DND-41 (cell line): ENCODE data around the gene SH3BGRL3.
"Not testable (repeated sequence)": the region's sequence is repeated elsewhere in the genome, so short reads cannot be mapped to it uniquely, and the experiment has no call there.

Experiments used
- ATAC-seq: fragments of 200-7000 bp; cut with Tn5 transposase; 3 replicates; pipeline ENCODE4 v1.9.1; 2021; ENCODE audit warnings: low read depth; ENCODE audit not compliant: insufficient read depth
- DNase-seq: peaks from one replicate; pipeline ENCODE4 v3.0.0-alpha.2; 2020
- H2AFZ ChIP-seq: 2 replicates; pipeline ENCODE4 v1.6.0; 2012; ENCODE audit warnings: low read depth, low read length
- H3K27ac ChIP-seq: 2 replicates; pipeline ENCODE4 v1.5.1; 2012; ENCODE audit warnings: low read length, inconsistent platforms
- H3K27me3 ChIP-seq: fragments of 200-600 bp; sonication (generic); 2 replicates; pipeline ENCODE4 v1.6.0; 2012; ENCODE audit warnings: low read length, mild to moderate bottlenecking, inconsistent platforms; ENCODE audit not compliant: insufficient read depth, poor library complexity
- H3K36me3 ChIP-seq: 2 replicates; pipeline ENCODE4 v1.5.1; 2012; ENCODE audit warnings: low read length, inconsistent platforms; ENCODE audit not compliant: insufficient read depth
- H3K4me1 ChIP-seq: 2 replicates; pipeline ENCODE4 v1.5.1; 2012; ENCODE audit warnings: mild to moderate bottlenecking, low read length; ENCODE audit not compliant: insufficient read depth
- H3K4me2 ChIP-seq: 2 replicates; pipeline ENCODE4 v1.6.0; 2012; ENCODE audit warnings: mild to moderate bottlenecking, moderate library complexity, low read length, inconsistent platforms; ENCODE audit not compliant: insufficient read depth
- H3K4me3 ChIP-seq, 2 experiments: fragments of 200-600 bp in 1 of 2; shearing (Covaris generic) in 1 of 2; 2 replicates each; pipeline ENCODE4 v1.5.1; 2012 to 2016; ENCODE audit warnings: inconsistent platforms in 2 of 2, low read length in 2 of 2, mild to moderate bottlenecking in 2 of 2, low read depth in 1 of 2, moderate library complexity in 1 of 2
- H3K79me2 ChIP-seq: 2 replicates; pipeline ENCODE4 v1.6.0; 2012; ENCODE audit warnings: low read length, inconsistent platforms; ENCODE audit not compliant: insufficient read depth
- H3K9ac ChIP-seq: 2 replicates; pipeline ENCODE4 v1.6.0; 2012; ENCODE audit warnings: low read depth, mild to moderate bottlenecking, inconsistent platforms, low read length, moderate library complexity
- H3K9me3 ChIP-seq: 2 replicates; pipeline ENCODE4 v1.5.1; 2012; ENCODE audit warnings: low read length, moderate library complexity, mild to moderate bottlenecking, inconsistent platforms; ENCODE audit not compliant: insufficient read depth, severe bottlenecking
- H4K20me1 ChIP-seq: 2 replicates; pipeline ENCODE4 v1.6.0; 2012; ENCODE audit warnings: low read length; ENCODE audit not compliant: insufficient read depth
- EZH2 ChIP-seq: IDR thresholded peaks from 3 replicates; pipeline ENCODE4 v1.6.1; 2012; ENCODE audit warnings: borderline replicate concordance, low read depth, mild to moderate bottlenecking, moderate library complexity, low read length, inconsistent platforms; ENCODE audit not compliant: severe bottlenecking
- TF ChIP-seq, protein P1 (sequence below): IDR thresholded peaks from 2 replicates; pipeline ENCODE4 v1.5.1; 2012; ENCODE audit warnings: borderline replicate concordance, low read length, moderate library complexity, mild to moderate bottlenecking; ENCODE audit not compliant: poor library complexity, severe bottlenecking; ENCODE audit errors: extremely low read depth

SH3BGRL3 gene

DNA sequence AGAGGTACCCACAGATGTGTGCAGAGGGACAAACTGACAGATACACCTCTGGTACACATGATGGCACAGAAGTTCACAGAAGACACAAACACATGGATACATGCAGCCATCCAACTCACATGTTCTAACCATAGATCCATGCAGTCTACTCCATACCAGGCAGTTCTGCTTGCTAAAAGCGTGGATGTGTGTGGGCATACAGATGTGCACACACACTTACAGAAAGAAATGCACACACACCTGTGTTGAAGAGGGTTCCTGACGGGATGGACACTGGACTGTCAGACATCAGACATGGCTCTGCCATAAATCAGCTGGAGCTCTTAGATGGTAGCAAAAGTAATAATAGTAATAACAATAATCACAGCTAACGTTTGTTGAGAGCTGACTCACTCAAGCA, 44.7 kb downstream of the SH3BGRL3 start:
- no peak for TF ChIP-seq EZH2
- TF ChIP-seq, protein P1, sequence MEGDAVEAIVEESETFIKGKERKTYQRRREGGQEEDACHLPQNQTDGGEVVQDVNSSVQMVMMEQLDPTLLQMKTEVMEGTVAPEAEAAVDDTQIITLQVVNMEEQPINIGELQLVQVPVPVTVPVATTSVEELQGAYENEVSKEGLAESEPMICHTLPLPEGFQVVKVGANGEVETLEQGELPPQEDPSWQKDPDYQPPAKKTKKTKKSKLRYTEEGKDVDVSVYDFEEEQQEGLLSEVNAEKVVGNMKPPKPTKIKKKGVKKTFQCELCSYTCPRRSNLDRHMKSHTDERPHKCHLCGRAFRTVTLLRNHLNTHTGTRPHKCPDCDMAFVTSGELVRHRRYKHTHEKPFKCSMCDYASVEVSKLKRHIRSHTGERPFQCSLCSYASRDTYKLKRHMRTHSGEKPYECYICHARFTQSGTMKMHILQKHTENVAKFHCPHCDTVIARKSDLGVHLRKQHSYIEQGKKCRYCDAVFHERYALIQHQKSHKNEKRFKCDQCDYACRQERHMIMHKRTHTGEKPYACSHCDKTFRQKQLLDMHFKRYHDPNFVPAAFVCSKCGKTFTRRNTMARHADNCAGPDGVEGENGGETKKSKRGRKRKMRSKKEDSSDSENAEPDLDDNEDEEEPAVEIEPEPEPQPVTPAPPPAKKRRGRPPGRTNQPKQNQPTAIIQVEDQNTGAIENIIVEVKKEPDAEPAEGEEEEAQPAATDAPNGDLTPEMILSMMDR, result no peak
- Histone ChIP-seq H3K79me2 (no peaks in the 10 kb centered on the region), H3K4me2 (no peak overlapping the region), H3K27me3 (no peaks in the 10 kb centered on the region), H4K20me1 (no peaks in the 10 kb centered on the region), H3K4me3 (no peak overlapping the region), H3K36me3 (no peaks in the 10 kb centered on the region), H2AFZ (no peak overlapping the region), H3K9me3 (no peaks in the 10 kb centered on the region), H3K4me1 (peaks cover 31% of the 10 kb centered on the region), H3K27ac (no peak overlapping the region), H3K9ac (no peak overlapping the region)
- DNase-seq (no peak), ATAC-seq (no peak)

DNA sequence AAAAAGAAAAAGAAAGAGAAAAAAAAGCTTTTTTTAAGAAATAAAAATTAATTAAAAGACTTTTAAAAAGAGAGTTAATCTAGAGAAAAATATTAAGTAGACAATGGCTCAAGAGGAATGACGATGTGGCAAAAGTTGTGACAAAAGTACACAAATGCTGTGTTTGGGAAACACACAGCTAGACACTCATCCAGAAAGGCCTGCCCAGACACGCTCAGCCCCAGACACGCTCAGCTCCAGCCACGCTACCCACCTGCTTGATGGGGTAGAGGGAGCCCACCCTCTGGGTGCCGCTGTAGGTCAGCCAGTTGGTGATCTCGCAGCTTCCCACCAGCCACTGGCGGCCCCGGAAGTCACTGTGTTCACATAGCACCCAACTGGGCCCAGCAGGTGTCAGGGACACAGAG, 48.1 kb downstream of the SH3BGRL3 start:
- Histone ChIP-seq H2AFZ (peak overlapping the region; percentile 84), H3K9me3 (no peaks in the 10 kb centered on the region), H3K79me2 (no peaks in the 10 kb centered on the region), H3K4me3 (no peak overlapping the region), H3K27ac (peak overlapping the region; percentile 80), H3K4me2 (peak overlapping the region; percentile 51), H4K20me1 (no peaks in the 10 kb centered on the region), H3K4me1 (peaks cover 25% of the 10 kb centered on the region), H3K9ac (peak overlapping the region; percentile 40), H3K36me3 (no peaks in the 10 kb centered on the region), H3K27me3 (peaks cover 3% of the 10 kb centered on the region)
- TF ChIP-seq, protein P1, result peak; percentile 79
- no peak for TF ChIP-seq EZH2
- ATAC-seq, result peak; percentile 97
- DNase-seq, result peak; percentile 83

DNA sequence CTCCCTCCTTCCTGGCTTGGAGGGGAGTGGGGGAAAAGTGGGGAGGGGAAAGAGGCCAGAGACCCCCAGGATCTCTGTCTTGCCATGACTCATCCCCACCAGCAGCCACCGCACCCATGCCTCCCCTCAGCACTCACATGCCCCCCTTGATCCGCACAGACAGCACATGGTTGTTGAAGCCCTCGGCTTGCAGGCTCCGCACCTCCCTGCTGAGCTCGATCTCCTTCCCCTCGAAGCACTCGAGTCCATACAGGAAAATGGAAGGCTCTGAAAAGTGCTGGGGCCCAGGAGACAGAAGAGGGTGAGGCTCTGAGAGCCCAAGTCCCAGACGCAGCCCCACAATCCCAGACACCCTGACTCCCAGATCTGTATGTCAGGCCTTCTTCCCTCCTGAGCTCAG, 48.7 kb downstream of the SH3BGRL3 start:
- Histone ChIP-seq H3K27ac (peak overlapping the region; percentile 80), H3K4me1 (peaks cover 25% of the 10 kb centered on the region), H3K36me3 (no peaks in the 10 kb centered on the region), H3K4me2 (0 out of 2 replicates have a peak overlapping the region, but pooled peaks have one; percentile 51), H3K4me3 (no peak overlapping the region), H3K9me3 (no peaks in the 10 kb centered on the region), H3K79me2 (no peaks in the 10 kb centered on the region), H3K27me3 (peaks cover 3% of the 10 kb centered on the region), H4K20me1 (no peaks in the 10 kb centered on the region), H2AFZ (peak overlapping the region; percentile 84), H3K9ac (peak overlapping the region; percentile 40)
- ATAC-seq, result no peak
- no peak for TF ChIP-seq EZH2
- TF ChIP-seq, protein P1, result no peak
- DNase-seq, result peak; percentile 14

GRCh38 chr1:26329380-26329779, 49.5 kb downstream of the SH3BGRL3 start:
- not testable (repeated sequence) for H3K27me3 ChIP-seq, H3K36me3 ChIP-seq, H3K79me2 ChIP-seq, DNase-seq, H3K4me2 ChIP-seq, ATAC-seq, H3K27ac ChIP-seq, H4K20me1 ChIP-seq, H2AFZ ChIP-seq, H3K4me3 ChIP-seq, H3K9me3 ChIP-seq, H3K9ac ChIP-seq
- H3K4me1 ChIP-seq, result peaks cover 25% of the 10 kb centered on the region
